Right ventricle myocardium superior (tissue), 1 donor: ENCODE measurements around the gene CACNA1E. TPM values are rescaled to one million over a fixed set of nuclear protein-coding genes. Genes with fewer than 3 reads are reported as not detected.
A peak's percentile ranks its signal among the peaks of the same experiment; 100 is the strongest.

Experiments
- ATAC-seq: fragments of 200-7000 bp; cut with Tn5 transposase; one replicate; pipeline ENCODE4 v1.9.1; 2020; ENCODE audit warnings: mild to moderate bottlenecking; ENCODE audit not compliant: poor library complexity
- DNase-seq: peaks from one replicate; pipeline ENCODE4 v3.0.0-alpha.2; 2020
- intact Hi-C: fragments of 100-400 bp; cut with DNase I; formaldehyde crosslinking; loops from one replicate; pipeline ENCODE4 v1.11.2; 2022
- total RNA-seq: library from RNA; stranded (reverse); fragmentation: NEBNext Ultra II Directional; extraction: Animal tissue kit (Norgen Biotek cat#: 25700); gene quantifications from one replicate; pipeline ENCODE4 v1.2.1, GENCODE V29; 2021
- donor health status: DM: no; HTN: yes; CAD: no; lungs with severe emphysema.

Gene CACNA1E
- total RNA-seq, 1 donor from 2014 or later = 4.7 TPM

- no peak for ATAC-seq
- intact Hi-C loops = loop anchor here (5.0 to 10.0 kb wide), 2 partner anchors 453 to 600 kb away; no protein-coding TSS in a partner anchor
- no peak for DNase-seq
Measured at GRCh38 chr1:181482001-181482430, 1.3 kb upstream of the CACNA1E start.

DNA sequence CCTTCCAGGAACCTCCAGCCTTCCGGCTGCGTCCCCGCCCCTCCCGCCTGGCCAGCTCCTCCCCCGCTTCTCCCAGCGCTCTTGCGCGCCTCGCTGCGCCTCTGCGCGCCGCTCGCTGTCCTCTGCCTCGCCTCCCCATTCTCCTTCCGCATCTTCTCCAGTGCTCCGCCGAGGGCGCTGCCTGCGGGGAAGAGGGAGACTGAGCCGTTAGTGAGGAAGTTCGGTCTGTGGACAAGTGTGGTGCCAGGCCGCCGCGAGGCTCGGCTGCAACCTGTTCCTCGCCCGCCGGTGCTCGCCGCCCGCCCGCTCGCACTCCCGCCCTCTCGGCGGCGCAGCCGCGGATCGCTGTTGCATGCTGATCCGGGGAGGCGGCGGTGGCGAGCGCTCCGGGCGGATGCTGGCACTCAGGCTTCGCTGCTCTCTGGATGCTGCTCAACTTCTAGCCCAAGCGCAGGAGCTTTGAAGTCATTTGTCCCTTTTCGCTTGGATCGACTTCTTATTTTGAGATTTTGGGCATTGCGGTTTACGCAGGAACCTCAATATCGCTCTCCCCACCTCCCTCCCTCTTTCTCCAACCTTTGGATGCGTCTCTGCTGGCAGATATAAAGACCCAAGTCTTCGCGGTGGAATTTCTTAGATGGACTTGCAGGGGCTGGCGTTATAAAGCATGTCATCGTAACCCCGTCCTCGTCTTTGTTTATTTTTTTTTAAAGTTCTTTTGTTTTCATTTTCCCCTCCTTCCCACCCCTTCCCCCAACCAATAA is 614 bp upstream of the CACNA1E start:
- intact Hi-C loops = loop anchor here (5.0 to 10.0 kb wide), 2 partner anchors 452 to 600 kb away; no protein-coding TSS in a partner anchor
- DNase-seq (peak; percentile 63), ATAC-seq (peak; percentile 32)

GRCh38 chr1:181484821-181485220 is 1.5 kb downstream of the CACNA1E start:
- intact Hi-C loops = loop anchor here (5.0 to 10.0 kb wide), 2 partner anchors 450 to 597 kb away; no protein-coding TSS in a partner anchor
- no peak for ATAC-seq
- DNase-seq = no peak

GRCh38 chr1:181485287-181486097 is 2.2 kb downstream of the CACNA1E start:
- ATAC-seq = peak; percentile 52
- DNase-seq = no peak
- intact Hi-C loops = loop anchor here (10.0 kb wide), 1 partner anchor 449 kb away; no protein-coding TSS in a partner anchor

- intact Hi-C loops = loop anchor here (10.0 kb wide), 1 partner anchor 449 kb away; no protein-coding TSS in a partner anchor
- DNase-seq (no peak), ATAC-seq (peak; percentile 10)
Measured at GRCh38 chr1:181486098-181486420, 2.7 kb downstream of the CACNA1E start.

- DNase-seq = no peak
- intact Hi-C loops = loop anchor here (10.0 kb wide), 1 partner anchor 446 kb away; no protein-coding TSS in a partner anchor
- no peak for ATAC-seq
Measured at GRCh38 chr1:181488866-181489265, 5.5 kb downstream of the CACNA1E start.

DNA sequence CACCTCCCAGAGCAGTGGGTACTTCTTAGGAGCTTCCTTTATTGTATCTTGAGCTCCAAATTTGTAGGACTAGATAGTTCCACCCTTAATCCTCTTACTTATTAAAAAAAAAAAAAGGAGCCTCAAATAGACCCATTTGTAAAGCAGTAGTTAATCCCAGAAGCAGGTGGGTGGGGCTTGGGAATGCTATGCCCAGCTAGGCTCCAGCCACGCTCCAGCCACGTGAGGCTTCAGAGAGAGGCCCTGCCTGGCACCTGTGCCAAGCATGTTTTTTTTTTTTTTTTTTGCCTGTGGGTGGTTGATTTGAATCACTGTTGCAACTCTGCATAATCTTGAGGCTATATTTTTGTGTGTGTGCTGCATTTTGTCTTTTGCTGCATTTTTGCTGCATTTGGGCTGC is 7.0 kb downstream of the CACNA1E start:
- intact Hi-C loops = no loop called here
- ATAC-seq = no peak

DNA sequence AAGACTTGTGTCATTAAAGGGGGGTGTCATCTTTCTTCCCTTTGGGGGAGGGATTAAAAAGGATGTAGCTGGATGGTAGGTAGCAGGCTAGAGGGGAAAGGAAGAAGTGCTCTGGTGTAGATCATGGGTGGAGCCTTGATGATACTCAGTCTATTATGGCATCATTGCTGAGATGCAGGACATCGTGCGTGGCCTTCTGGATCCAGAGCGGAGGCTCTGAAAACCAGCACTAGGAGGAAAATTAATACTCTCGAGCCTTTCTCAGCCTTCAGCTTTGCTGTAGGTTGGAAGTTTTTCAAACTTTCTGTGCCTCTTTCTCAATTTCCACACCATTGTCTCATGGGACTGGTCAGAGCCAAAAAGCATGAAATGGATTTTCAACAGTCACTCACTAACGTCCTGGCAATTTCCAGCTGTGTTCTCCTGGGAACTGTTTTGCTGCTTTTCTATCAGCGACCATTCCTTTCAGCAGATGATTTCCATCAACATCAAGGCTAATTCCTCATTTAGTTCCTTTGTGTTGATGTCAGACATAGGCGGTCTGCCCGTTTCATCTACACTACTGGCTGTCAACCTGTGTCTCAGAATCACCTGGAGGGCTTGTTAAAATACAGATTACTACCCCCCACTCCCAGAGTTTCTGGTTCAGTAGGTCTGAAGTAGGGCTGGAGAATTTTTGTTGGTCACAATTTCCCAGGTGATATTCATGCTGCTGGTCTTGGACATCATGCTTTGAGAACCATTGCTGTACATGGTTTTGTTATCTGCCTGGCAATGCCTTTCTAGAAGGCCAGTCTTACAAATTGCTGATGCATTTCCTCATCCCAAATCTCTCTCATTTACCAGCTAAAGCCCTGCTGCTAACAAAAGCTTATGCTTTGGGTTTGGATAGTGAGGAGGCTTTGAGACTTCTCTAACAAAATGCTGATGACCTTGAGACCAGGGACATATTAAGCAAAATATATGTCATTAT is 7.7 kb downstream of the CACNA1E start:
- ATAC-seq = peak; percentile 91
- intact Hi-C loops = no loop called here
- DNase-seq = no peak

More for the DNA sequence above, 7.0 kb downstream of the CACNA1E start:
- no peak for DNase-seq

- no peak for DNase-seq
- intact Hi-C loops = no loop called here
- ATAC-seq = no peak
Measured at GRCh38 chr1:181493166-181493565, 9.8 kb downstream of the CACNA1E start.

- intact Hi-C loops = no loop called here
- ATAC-seq = no peak
Measured at GRCh38 chr1:181493885-181494284, 10.6 kb downstream of the CACNA1E start.

DNA sequence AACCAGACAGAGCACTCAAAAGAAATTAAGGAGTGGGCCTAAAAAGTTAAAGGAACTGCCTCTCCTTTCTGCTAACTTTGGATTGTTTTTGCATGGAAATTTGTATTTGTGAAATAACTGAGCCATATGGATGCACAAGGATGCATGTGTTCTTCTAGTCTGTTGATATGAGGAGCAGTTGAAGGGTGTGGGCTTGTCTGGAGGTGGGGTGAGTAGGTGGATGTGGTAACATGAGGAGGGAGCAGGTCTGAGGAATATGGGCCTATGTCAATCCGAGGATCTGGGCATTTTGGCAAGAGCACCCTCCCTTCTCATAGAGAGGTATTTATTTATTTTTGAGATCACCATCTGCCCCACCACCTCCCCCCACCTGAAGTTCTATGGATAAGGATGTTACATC is 13.4 kb downstream of the CACNA1E start:
- ATAC-seq = no peak
- DNase-seq = no peak
- intact Hi-C loops = no loop called here

More at GRCh38 chr1:181493885-181494284, 10.6 kb downstream of the CACNA1E start:
- no peak for DNase-seq

GRCh38 chr1:181497870-181498269 is 14.6 kb downstream of the CACNA1E start:
- intact Hi-C loops = no loop called here

DNA sequence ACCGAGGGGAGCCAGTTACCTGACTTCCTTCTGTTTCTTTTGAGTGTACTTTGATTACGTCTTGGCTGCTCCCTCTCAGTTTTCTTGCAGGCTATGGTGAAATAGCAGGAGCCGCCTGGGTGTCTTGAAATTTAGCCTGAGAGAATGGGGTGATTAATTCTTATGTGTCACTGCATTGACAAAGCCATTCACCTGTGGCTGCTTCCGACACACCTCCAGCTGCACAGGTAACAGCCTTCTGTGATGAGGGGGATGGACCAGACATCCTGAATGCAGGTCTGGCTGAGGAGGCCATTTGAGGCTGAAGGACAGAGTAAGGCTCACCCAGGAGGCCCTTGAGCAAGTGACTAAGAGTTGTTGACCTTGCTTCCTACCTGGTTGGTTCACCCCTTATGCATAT is 16.5 kb downstream of the CACNA1E start:
- DNase-seq (no peak), ATAC-seq (no peak)
- intact Hi-C loops = no loop called here

More at GRCh38 chr1:181497870-181498269, 14.6 kb downstream of the CACNA1E start:
- DNase-seq = no peak
- no peak for ATAC-seq

DNA sequence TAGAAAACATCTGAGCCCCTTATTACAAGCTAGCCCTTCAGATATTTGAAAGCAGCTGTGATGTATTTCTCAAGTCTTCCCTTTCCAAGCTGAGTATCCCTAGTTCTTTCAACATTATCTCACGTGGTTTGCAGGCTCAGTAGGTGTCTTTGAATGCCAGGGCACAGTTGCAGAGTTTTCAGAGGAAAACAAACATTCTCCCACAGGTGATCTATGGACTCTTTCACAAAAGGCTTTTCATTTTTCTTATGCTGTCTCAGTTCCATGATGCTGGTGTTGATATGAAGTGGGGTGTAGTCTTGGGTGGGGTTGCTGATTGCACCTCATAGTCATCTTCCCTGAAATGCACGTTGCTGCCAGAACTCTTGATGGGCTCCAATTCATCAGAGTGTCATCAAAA is 17.3 kb downstream of the CACNA1E start:
- DNase-seq = no peak
- no peak for ATAC-seq
- intact Hi-C loops = no loop called here

GRCh38 chr1:181501612-181502011 is 18.3 kb downstream of the CACNA1E start:
- intact Hi-C loops = no loop called here
- DNase-seq = no peak
- ATAC-seq = no peak

DNA sequence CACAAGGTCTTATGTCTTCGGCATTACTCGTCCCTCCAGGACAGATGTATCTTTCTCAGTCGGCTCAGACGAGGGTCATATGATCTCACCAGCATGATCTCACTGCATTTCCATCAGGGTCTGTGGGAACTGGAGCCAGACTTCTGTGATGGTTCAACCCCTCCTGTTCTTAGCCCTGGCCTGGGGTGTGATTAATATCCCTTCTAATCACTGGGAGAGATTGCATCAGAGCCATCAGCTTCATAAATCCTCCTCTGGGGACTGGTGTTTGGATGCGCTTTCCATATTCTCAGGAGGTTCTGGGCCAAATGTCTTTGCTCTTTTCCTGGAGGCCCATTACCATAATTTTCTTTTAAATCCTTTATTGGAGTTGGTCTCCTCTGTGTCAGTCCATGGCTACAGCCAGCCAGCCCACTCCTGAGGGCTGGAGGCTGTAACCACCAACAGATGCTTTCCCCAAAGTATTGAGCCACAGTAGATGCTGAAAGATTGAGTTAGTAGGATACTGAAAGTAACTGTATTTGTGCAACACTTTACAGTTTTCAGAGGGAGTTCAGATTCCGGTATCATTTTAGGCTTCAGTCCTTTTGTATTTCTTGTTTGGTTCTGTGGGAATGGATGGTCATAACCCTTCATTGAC is 20.0 kb downstream of the CACNA1E start:
- no peak for DNase-seq
- peak; percentile 45 for ATAC-seq
- intact Hi-C loops = no loop called here

DNA sequence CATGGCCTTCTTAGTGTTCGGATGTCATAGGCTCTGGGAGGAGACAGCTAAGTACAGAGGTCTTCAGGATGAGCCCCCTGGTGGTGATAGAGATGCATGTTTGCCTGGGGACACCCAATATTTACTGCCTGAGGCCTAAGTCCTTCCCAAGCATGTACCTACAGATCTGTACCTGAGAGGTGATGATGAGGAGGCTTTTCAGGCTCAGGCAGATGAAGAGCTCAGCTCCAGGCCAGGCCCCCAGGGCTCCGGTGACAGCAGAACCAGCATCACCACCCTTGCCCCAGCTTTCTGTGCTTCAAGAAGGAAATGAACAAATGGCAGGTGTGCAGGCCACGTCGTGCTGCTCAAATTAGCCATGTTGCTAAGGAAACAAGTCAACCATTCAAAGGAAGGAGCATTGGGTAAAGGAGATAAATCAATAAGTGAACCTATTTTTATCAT is 21.1 kb downstream of the CACNA1E start:
- no peak for DNase-seq
- ATAC-seq = no peak
- intact Hi-C loops = no loop called here
